HG03196 (cell line): ENCODE data around the gene ARRB1.

Source experiments
- ATAC-seq: cut with Tn5 transposase; IDR thresholded peaks from one replicate; pipeline ENCODE4 v1.9.1; 2021; ENCODE audit not compliant: unreplicated experiment

The ARRB1 gene

DNA sequence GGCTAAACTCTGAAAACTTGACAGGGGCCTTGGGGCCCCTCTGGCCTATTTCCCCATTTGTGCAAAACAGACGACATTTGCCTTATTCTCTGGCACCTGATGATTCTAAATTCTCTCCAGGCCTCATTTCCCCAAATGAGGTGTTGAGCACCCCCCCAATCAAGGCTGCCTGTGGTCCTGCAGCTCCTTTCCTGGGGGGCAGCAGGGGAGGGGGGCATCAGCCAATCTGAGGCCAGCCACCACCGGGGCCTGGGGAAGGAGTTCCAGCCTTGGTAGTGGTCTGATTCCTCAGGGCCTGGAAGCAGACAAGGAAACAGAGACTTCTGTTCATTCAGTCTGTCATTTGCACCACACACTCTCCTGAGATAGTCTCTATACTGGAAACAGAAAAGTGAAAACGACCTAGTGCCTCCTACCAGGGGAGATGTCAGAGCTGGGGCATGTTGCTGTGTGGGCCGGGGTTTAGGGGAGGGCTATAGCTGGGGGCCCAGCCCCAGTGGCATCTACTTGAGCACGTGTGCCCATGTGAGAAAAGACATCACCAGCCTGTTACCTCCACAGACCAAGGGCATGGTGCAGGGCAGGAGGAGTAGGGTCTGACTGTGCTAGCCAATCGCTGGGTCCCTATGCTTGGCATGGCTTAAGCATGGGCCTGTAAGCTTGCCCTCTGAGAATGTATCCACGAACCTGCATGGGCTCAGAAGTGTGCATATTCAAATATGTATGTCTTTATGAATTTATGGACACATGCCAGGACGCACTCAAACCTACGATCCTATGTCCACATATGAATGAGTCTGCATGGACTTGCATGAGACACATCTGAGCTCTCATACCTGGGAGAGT is 112.6 kb downstream of the ARRB1 start:
- ATAC-seq = no peak

GRCh38 chr11:75237050-75237449 is 114.4 kb downstream of the ARRB1 start:
- no peak for ATAC-seq

- no peak for ATAC-seq
These were observed 115.4 kb downstream of the ARRB1 start for GRCh38 chr11:75236062-75236461.

DNA sequence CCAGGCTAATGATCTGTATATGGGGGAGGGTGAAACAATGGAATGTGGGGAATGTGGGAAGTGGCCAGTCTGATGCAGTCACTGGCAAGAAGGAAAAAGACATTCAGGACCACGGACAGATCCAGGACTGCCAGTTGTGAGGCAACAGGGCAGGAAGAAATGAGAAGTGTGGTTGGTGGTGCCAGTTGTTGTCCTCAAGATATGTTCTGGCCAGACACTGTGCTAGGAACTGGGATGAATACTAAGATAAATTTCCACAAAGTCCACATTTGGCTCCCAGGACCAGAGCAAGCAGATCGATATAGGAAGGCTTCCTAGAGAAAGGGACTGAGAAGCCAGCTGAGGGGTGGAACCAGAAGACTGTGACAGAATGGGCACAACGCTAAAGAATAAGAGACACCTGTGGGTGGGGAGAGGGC is 117.7 kb downstream of the ARRB1 start:
- ATAC-seq = no peak

DNA sequence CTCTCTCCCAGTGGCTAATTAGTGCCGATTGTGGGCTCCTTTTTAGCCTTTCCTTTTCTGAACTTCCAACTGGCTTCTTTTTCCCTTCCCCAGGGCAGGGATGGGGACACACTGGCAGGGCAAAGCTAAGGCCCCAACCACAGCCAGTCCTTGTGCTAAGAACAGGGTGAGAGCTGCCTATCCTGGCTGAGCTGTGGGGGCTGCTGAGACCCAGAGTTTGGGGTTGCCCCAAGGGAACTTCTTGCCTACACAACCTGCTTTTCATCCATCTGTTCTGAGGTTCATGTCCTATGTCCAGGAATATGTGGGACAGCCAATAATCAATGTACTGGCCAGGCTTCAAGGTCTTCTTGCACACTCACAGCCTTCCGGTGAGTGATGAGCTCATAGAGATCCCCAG is 120.8 kb downstream of the ARRB1 start:
- no peak for ATAC-seq

- no peak for ATAC-seq
These were observed 122.0 kb downstream of the ARRB1 start for GRCh38 chr11:75229466-75229865.

DNA sequence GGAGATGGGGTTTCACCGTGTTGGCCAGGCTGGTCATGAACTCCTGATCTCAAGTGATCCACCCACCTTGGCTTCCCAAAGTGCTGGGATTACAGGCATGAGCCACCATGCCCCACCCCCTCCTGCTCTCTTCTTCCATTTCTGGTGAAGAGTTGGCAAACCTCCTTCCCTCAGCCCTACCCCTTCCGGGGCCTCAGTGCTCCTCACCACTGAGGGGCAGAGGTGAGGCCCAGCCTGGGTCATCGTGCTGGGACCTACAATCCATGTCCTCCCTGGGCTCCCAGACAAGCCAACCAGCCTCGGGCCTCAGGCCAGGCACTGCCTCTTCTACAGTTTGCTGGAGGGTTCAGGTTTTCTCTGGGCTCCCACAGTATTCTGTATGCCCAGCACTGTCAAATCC is 125.7 kb downstream of the ARRB1 start:
- no peak for ATAC-seq

- no peak for ATAC-seq
These were observed 127.4 kb downstream of the ARRB1 start for GRCh38 chr11:75223954-75224643.

GRCh38 chr11:75219869-75220268 is 131.6 kb downstream of the ARRB1 start:
- ATAC-seq = no peak

- no peak for ATAC-seq
These were observed 136.6 kb downstream of the ARRB1 start for GRCh38 chr11:75214843-75215242.

- no peak for ATAC-seq
These were observed 137.0 kb downstream of the ARRB1 start for GRCh38 chr11:75214411-75214821.
